Measurements from ENCODE around the gene DKK2. TPM values are rescaled to one million over a fixed set of nuclear protein-coding genes. Genes with fewer than 3 reads are reported as not detected.

Gene DKK2
- total and polyA plus RNA-seq, 10 of the 15 experiments (the other 5 are each of a cell fraction or from before 2014, with no cell fraction given) = not detected

DNA sequence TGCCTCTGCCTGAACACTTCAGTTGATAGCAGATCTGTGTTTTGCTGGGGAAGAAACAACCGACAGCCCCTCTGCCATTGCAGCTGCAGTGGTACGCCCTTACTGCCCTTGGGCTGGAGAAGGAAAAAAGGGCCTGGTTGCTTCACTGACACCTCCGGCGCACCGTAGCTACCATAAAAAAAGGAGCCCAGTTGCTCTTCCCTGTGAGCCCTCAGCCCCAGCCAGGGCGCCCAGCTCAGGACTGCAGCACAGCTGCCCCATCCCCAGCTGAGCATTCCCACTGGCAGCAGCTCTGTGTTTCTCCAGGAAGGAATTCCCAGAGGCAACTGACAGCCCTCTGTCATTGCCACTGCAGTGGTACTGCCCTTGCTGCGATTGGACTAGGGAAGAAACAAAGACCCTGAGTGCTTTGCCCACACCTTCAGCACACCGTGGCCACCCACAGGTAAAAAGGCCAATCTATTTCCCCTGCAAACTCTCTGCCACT is 142.7 kb downstream of the DKK2 start:
- Histone ChIP-seq H3K27me3 (replicated peaks in 1 of 2; ENCODE audit: control insufficient read depth in 2 of 2, insufficient read depth in 2 of 2, low read length in 1 of 2) (no peaks in the 10 kb centered on the region), H3K9ac (ENCODE audit: control insufficient read depth, insufficient read depth, low read length) (no peak overlapping the region), H4K20me1 (ENCODE audit: control insufficient read depth, insufficient read depth) (no peaks in the 10 kb centered on the region), H3K27ac (ENCODE audit: control insufficient read depth, insufficient read depth) (no peak overlapping the region), H2AFZ (ENCODE audit: control insufficient read depth, low read depth, low read length) (no peak overlapping the region), H3K4me3 (no peak overlapping the region), H3K4me1 (ENCODE audit: control insufficient read depth, insufficient read depth, low read length) (no peaks in the 10 kb centered on the region), H3K9me3 (replicated peaks; ENCODE audit: control insufficient read depth, insufficient read depth, low read length) (no peaks in the 10 kb centered on the region), H3K36me3 (ENCODE audit: control insufficient read depth in 2 of 2, insufficient read depth in 2 of 2, low read length in 1 of 2) (no peaks in the 10 kb centered on the region), H3K4me2 (ENCODE audit: control insufficient read depth, insufficient read depth) (no peak overlapping the region), H3K79me2 (ENCODE audit: control insufficient read depth, insufficient read depth, low read length) (no peaks in the 10 kb centered on the region)
- intact Hi-C loops (cut with micrococcal nuclease; ENCODE audit: unreplicated experiment) (no loop called here), in situ Hi-C loops (cut with MboI) (no loop called here)
- 21% methylated on average over 8 of the region's 8 CpGs for WGBS (ENCODE audit: insufficient coverage, insufficient replicate concordance, low lambda C conversion rate, missing lambda C conversion rate)
- SMC1A ChIA-PET (ENCODE audit: uncharacterized antibody, unreplicated experiment) = no interaction called here
- CTCF ChIA-PET = no interaction called here
- FAIRE-seq (no peak), DNase-seq (ENCODE audit: low read depth, low spot score) (no peak), ATAC-seq (no peak)
- BruUV-seq (replicated peaks) = no TSS peak
- TF ChIP-seq MTA2 (IDR thresholded peaks at IDR 0.05; ENCODE audit: low read depth) = no peak
- RAD21 ChIA-PET (ENCODE audit: unreplicated experiment) = no interaction called here
- POLR2A ChIA-PET = no interaction called here

GRCh38 chr4:106892786-106893185 is 143.3 kb downstream of the DKK2 start:
- no peaks in the 10 kb centered on the region for H3K36me3 ChIP-seq (ENCODE audit: control insufficient read depth in 2 of 2, insufficient read depth in 2 of 2, low read length in 1 of 2)
- H3K4me1 ChIP-seq (ENCODE audit: control insufficient read depth, insufficient read depth, low read length) = no peaks in the 10 kb centered on the region
- no peak overlapping the region for H3K4me3 ChIP-seq
- ChIA-PET RAD21 (ENCODE audit: unreplicated experiment) (no interaction called here), SMC1A (ENCODE audit: uncharacterized antibody, unreplicated experiment) (no interaction called here), CTCF (no interaction called here), POLR2A (no interaction called here)
- no TSS peak for BruUV-seq (replicated peaks)
- H3K9me3 ChIP-seq (replicated peaks; ENCODE audit: control insufficient read depth, insufficient read depth, low read length) = no peaks in the 10 kb centered on the region
- no peak overlapping the region for H2AFZ ChIP-seq (ENCODE audit: control insufficient read depth, low read depth, low read length)
- 37% methylated on average over 5 of the region's 6 CpGs for WGBS (ENCODE audit: insufficient coverage, insufficient replicate concordance, low lambda C conversion rate, missing lambda C conversion rate)
- H3K27me3 ChIP-seq (replicated peaks in 1 of 2; ENCODE audit: control insufficient read depth in 2 of 2, insufficient read depth in 2 of 2, low read length in 1 of 2) = no peaks in the 10 kb centered on the region
- no peaks in the 10 kb centered on the region for H3K79me2 ChIP-seq (ENCODE audit: control insufficient read depth, insufficient read depth, low read length)
- H3K9ac ChIP-seq (ENCODE audit: control insufficient read depth, insufficient read depth, low read length) = no peak overlapping the region
- intact Hi-C loops (cut with micrococcal nuclease; ENCODE audit: unreplicated experiment) (no loop called here), in situ Hi-C loops (cut with MboI) (no loop called here)
- H3K4me2 ChIP-seq (ENCODE audit: control insufficient read depth, insufficient read depth) = no peak overlapping the region
- DNase-seq (ENCODE audit: low read depth, low spot score) (no peak), ATAC-seq (no peak), FAIRE-seq (no peak)
- TF ChIP-seq ZNF217 (IDR thresholded peaks at IDR 0.05) (no peak), JUNB (IDR thresholded peaks at IDR 0.05) (no peak), CUX1 (IDR thresholded peaks at IDR 0.05; ENCODE audit: insufficient replicate concordance, low read depth, low read length) (no peak), USF1 (IDR thresholded peaks at IDR 0.05; ENCODE audit: borderline replicate concordance, extremely low read length, insufficient read depth, low read depth, low read length) (no peak), SREBF2 (IDR thresholded peaks at IDR 0.05; ENCODE audit: low read length) (no peak)
- H4K20me1 ChIP-seq (ENCODE audit: control insufficient read depth, insufficient read depth) = no peaks in the 10 kb centered on the region
- no peak overlapping the region for H3K27ac ChIP-seq (ENCODE audit: control insufficient read depth, insufficient read depth)

All from GM12878 (cell line).